Ovary (tissue), 9 donors: ENCODE measurements around the gene FHOD1. TPM values are rescaled to one million over a fixed set of nuclear protein-coding genes. Genes with fewer than 3 reads are reported as not detected.
A peak's percentile ranks its signal among the peaks of the same experiment; 100 is the strongest.

ENCODE experiments used
- DNase-seq, 5 donors: peaks; one replicate each; pipeline ENCODE4 v3.0.0-alpha.2; 2019 to 2020
- H3K27ac ChIP-seq, 2 donors: fragments of 200-600 bp; one replicate each; pipeline versions ENCODE4 v1.5.1 to v1.8.0; 2019 to 2022
- H3K27me3 ChIP-seq: fragments of 200-600 bp; one replicate; pipeline ENCODE4 v1.8.0; 2022
- H3K36me3 ChIP-seq: fragments of 200-600 bp; sonication (generic); one replicate; pipeline ENCODE4 v1.5.1; 2019
- H3K4me1 ChIP-seq: one replicate; pipeline ENCODE4 v1.8.1; 2013; ENCODE audit warnings: mild to moderate bottlenecking, moderate library complexity; ENCODE audit not compliant: insufficient read depth
- H3K4me3 ChIP-seq: fragments of 200-600 bp; sonication (generic); one replicate; pipeline ENCODE4 v1.5.1; 2017
- H3K9me3 ChIP-seq, 2 donors: fragments of 200-600 bp in 1 of 2; sonication (generic) in 1 of 2; one replicate each; pipeline versions ENCODE4 v1.5.1 to v1.8.1; 2013 to 2019; ENCODE audit warnings: mild to moderate bottlenecking in 1 of 2, moderate library complexity in 1 of 2
- EP300 ChIP-seq: sonication (generic); formaldehyde crosslinking; IDR thresholded peaks from one replicate; pipeline ENCODE4 v1.6.1; 2017; ENCODE audit warnings: antibody characterized with exemption
- POLR2A ChIP-seq: fragments of 450-650 bp; IDR thresholded peaks from one replicate; pipeline ENCODE4 v1.6.1; 2017; ENCODE audit warnings: antibody characterized with exemption, mild to moderate bottlenecking, moderate library complexity
- WGBS, 3 donors: extraction: QIAGEN DNeasy Blood & Tissue Kit in 1 of 3; methylation state at CpG; one replicate each; pipeline versions ENCODE4 v1.1.5 to v1.1.7; 2013 to 2017; 5-methylcytosine and 5-hydroxymethylcytosine counted together
- intact Hi-C, 4 donors: fragments of 100-400 bp; cut with DNase I; formaldehyde crosslinking; loops; one replicate each; pipeline versions ENCODE4 v1.11.0 to v1.15.1; 2022 to 2023
- polyA plus RNA-seq, 2 donors: library from polyadenylated mRNA; stranded (reverse); fragments of 200-250 nt in 1 of 2; fragments of 350-450 nt in 1 of 2; fragmentation: Illumina TruSeq in 1 of 2; extraction: RNeasy Lipid Tissue Mini Kit (QIAGEN cat#74804) in 1 of 2; gene quantifications; one replicate each; pipeline ENCODE4 v1.2.3, GENCODE V29; 2013 to 2014
- total RNA-seq, 7 donors: library from RNA; depleted of rRNA in 2 of 7; stranded (reverse); fragments of >200 nt in 2 of 7; fragmentation: NEBNext Ultra II Directional in 3 of 7; extraction: Animal tissue kit (Norgen Biotek cat#: 25700) in 3 of 7; gene quantifications; one replicate each; pipeline versions ENCODE4 v1.1.0 to v1.2.4, GENCODE V29; 2016 to 2023
- TF ChIP-seq, protein P1 (sequence below), 3 donors: fragments of 450-650 bp in 2 of 3; fragments of 200-600 bp in 1 of 3; IDR thresholded peaks; one replicate each; pipeline versions ENCODE4 v1.5.1 to v1.8.0; 2016 to 2022; ENCODE audit warnings: antibody characterized with exemption in 3 of 3, mild to moderate bottlenecking in 1 of 3
- donor health status: DM: no; HTN: no; CAD: no; lungs with moderate emphysema.
- donor health status: DM: no; HTN: no; CAD: no.
- donor health status: Bipolar disorder and iron deficiency.
- donor health status: DM: yes; HTN: yes; CAD: no.
- donor health status: DM: no; HTN: no; CAD: no.
- donor health status: DM: yes; HTN: yes; CAD: no.

FHOD1 gene
- total and polyA plus RNA-seq, 9 donors = 16.0 to 84.2 (median 36.9) TPM

DNA sequence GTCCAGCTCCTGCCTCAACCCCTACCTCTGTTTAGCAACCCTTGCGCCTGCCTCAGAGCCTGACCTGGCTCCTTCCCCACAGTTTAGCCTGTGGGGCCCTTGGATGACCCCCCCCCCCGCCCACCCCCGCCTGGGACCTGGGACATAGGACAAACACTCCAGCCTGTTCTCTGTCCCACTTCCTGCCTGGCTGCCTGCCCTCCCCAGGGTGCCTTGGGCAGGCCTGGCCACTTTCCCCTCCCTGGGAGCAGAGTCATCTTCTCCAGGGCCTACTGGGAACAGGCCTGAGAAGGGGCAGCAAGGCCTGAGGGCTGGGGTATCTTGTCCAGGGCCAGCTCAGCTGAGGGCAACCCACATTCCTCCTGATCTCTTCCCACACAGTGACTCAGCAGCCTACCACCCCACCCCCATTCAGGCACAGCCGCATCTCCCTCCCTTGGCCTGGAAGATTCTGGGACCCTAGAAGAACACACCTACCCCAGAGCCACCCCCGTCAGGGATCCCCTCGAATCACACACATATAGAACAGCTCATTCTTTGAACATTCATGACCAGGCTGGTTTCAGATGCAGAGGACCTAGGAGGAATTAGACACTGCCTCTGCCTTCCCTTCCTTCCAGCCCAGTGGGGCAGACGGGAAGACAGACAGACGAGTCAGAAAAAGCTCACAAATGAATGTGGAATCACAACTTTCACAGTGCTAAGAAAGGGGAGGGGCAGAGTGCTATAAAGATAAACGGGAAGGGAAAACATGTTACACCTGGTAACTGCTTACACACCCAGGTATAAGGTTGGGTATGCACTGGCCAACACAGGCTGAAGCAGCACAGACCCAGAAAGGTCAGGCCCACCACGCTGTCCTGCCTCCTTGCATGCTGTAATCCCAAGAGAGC lies 6.0 kb downstream of the FHOD1 start:
- intact Hi-C loops = no loop called here
- Histone ChIP-seq H3K4me3 (no peak overlapping the region), H3K27ac (peak overlapping the region in 1 of 2 donors; percentile 35), H3K9me3 (no peaks in the 10 kb centered on the region), H3K36me3 (no peaks in the 10 kb centered on the region), H3K27me3 (no peaks in the 10 kb centered on the region), H3K4me1 (peaks cover 11% of the 10 kb centered on the region)
- TF ChIP-seq EP300 = no peak
- TF ChIP-seq POLR2A = no peak
- TF ChIP-seq, protein P1, sequence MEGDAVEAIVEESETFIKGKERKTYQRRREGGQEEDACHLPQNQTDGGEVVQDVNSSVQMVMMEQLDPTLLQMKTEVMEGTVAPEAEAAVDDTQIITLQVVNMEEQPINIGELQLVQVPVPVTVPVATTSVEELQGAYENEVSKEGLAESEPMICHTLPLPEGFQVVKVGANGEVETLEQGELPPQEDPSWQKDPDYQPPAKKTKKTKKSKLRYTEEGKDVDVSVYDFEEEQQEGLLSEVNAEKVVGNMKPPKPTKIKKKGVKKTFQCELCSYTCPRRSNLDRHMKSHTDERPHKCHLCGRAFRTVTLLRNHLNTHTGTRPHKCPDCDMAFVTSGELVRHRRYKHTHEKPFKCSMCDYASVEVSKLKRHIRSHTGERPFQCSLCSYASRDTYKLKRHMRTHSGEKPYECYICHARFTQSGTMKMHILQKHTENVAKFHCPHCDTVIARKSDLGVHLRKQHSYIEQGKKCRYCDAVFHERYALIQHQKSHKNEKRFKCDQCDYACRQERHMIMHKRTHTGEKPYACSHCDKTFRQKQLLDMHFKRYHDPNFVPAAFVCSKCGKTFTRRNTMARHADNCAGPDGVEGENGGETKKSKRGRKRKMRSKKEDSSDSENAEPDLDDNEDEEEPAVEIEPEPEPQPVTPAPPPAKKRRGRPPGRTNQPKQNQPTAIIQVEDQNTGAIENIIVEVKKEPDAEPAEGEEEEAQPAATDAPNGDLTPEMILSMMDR (IDR thresholded peaks at IDR 0.05) = no peak
- peak in 2 of 5 donors; percentile 50 to 54 for DNase-seq
- 41 to 52% (median 51%) methylated on average over 10 of the region's 10 CpGs for WGBS, 3 donors

DNA sequence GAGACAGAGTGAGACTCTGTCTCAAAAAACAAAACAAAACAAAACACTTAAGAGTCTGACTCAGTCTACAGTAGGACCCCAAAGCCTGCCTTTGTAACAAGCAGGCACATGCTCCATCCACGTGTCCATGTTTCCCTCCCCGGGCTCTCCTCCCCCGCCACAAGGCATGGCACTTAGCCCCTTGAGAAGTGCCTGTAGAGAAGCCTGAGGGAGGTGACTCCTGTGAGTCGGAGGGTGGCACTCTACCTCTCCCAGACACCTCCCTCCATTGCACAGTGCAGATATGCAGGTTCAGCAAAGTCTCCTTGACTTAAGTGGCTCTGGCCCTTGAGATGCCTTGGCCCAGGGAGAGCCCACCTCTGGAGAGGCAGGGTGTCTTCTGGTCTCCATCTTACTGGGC lies 6.8 kb downstream of the FHOD1 start:
- Histone ChIP-seq H3K4me1 (peaks cover 9% of the 10 kb centered on the region), H3K9me3 (no peaks in the 10 kb centered on the region), H3K4me3 (no peak overlapping the region), H3K36me3 (no peaks in the 10 kb centered on the region), H3K27ac (peak overlapping the region in 1 of 2 donors; percentile 35), H3K27me3 (no peaks in the 10 kb centered on the region)
- intact Hi-C loops = no loop called here
- no peak for TF ChIP-seq POLR2A
- no peak for TF ChIP-seq EP300
- TF ChIP-seq, protein P1 (IDR thresholded peaks at IDR 0.05) = no peak
- WGBS, 3 donors = 66 to 81% (median 69%) methylated on average over 4 of the region's 4 CpGs
- no peak for DNase-seq

DNA sequence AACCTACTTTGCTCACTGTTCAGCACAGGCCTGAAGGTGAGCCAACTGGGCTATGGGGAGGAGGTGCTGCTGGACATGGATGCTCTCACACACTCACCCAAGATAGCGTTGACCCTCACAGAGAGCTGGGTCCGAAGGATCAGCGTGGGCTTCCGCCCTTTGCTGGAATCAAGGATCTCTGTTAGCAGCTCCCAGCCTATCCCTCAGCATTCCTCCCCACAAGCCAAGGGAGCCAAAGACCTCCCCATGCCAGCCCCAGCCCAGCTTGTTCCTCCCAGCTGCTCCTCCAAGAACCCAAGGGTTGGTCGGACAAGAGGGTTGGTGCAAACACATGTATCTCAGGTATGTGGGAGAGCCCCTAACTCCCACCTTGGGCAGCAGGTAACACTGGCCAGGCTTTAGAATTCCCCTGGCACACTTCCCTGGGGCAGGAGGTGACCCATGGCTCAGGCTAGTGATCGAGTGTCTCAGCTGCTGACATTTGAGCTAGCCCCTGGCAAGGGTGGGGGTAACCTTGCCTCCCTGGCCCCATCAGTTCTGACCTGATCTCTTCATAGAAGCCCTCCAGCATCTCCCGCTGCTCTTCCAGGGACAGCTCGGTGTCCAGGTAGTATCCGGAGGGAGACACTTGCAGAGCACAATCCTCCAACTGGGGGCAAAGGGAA lies 8.3 kb downstream of the FHOD1 start:
- H3K36me3 ChIP-seq = no peaks in the 10 kb centered on the region
- no peak for DNase-seq
- no peak overlapping the region for H3K4me3 ChIP-seq
- intact Hi-C loops = no loop called here
- 80 to 92% (median 84%) methylated on average over 9 of the region's 9 CpGs for WGBS, 3 donors
- no peak for TF ChIP-seq POLR2A
- TF ChIP-seq, protein P1 (IDR thresholded peaks at IDR 0.05) = no peak
- no peak for TF ChIP-seq EP300
- H3K27ac ChIP-seq = no peak overlapping the region
- no peaks in the 10 kb centered on the region for H3K9me3 ChIP-seq
- H3K27me3 ChIP-seq = no peaks in the 10 kb centered on the region
- peaks cover 3% of the 10 kb centered on the region for H3K4me1 ChIP-seq

GRCh38 chr16:67238278-67238575 lies 9.1 kb downstream of the FHOD1 start:
- H3K4me1 ChIP-seq = peaks cover 3% of the 10 kb centered on the region
- H3K27me3 ChIP-seq = no peaks in the 10 kb centered on the region
- H3K9me3 ChIP-seq = no peaks in the 10 kb centered on the region
- DNase-seq = no peak
- no peak for TF ChIP-seq EP300
- TF ChIP-seq, protein P1 (IDR thresholded peaks at IDR 0.05) = no peak
- TF ChIP-seq POLR2A = no peak
- intact Hi-C loops = no loop called here
- WGBS, 3 donors = 91 to 98% (median 94%) methylated on average over 3 of the region's 3 CpGs
- H3K36me3 ChIP-seq = no peaks in the 10 kb centered on the region
- H3K4me3 ChIP-seq = no peak overlapping the region
- no peak overlapping the region for H3K27ac ChIP-seq
